Measurements from ENCODE around the gene PFKFB3.

DNA sequence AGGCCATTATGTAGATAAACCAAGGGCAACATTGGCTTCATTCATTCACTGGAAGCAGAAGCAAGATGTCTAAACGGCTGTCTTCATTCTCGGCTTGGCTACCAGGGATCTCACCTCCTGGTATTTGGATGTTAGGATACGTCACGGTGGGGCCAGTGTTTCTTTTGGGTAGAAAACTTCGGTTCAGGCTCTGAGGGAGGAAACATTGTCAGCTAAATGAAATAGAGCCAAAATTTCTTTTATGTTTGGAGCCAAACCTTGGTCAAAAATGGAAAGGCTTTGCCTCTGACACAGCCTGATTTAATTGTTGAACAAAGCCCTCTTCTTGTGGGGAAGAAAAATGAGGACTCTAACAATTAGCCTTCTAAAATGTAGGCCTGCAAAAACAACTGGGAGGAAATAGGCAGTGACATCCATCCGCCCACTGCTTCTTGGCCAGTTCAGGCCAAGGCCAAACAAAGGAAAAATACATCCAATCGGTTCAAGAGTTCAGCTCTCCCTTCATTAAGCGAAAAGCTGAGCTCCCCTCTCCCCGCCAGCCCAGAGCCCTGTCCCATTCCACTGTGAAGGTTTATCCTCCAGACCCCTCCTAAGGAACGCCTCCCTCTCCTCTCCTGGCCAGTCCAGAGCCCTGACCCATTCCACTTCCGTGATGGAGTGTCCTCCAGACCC lies 44.4 kb downstream of the PFKFB3 start:
- TF ChIP-seq, protein P1, sequence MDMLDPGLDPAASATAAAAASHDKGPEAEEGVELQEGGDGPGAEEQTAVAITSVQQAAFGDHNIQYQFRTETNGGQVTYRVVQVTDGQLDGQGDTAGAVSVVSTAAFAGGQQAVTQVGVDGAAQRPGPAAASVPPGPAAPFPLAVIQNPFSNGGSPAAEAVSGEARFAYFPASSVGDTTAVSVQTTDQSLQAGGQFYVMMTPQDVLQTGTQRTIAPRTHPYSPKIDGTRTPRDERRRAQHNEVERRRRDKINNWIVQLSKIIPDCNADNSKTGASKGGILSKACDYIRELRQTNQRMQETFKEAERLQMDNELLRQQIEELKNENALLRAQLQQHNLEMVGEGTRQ (IDR thresholded peaks at IDR 0.05; ENCODE audit: low read depth, low read length) = no peak
- TF ChIP-seq BHLHE40 (IDR thresholded peaks at IDR 0.05; ENCODE audit: low read depth, low read length) = no peak
- TF ChIP-seq, protein P2, sequence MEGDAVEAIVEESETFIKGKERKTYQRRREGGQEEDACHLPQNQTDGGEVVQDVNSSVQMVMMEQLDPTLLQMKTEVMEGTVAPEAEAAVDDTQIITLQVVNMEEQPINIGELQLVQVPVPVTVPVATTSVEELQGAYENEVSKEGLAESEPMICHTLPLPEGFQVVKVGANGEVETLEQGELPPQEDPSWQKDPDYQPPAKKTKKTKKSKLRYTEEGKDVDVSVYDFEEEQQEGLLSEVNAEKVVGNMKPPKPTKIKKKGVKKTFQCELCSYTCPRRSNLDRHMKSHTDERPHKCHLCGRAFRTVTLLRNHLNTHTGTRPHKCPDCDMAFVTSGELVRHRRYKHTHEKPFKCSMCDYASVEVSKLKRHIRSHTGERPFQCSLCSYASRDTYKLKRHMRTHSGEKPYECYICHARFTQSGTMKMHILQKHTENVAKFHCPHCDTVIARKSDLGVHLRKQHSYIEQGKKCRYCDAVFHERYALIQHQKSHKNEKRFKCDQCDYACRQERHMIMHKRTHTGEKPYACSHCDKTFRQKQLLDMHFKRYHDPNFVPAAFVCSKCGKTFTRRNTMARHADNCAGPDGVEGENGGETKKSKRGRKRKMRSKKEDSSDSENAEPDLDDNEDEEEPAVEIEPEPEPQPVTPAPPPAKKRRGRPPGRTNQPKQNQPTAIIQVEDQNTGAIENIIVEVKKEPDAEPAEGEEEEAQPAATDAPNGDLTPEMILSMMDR (conservative IDR thresholded peaks at IDR 0.05; ENCODE audit: low read depth, low read length) = no peak
- TF ChIP-seq CEBPB (IDR thresholded peaks at IDR 0.05; ENCODE audit: low read depth, low read length) = no peak
- TF ChIP-seq, protein P3, sequence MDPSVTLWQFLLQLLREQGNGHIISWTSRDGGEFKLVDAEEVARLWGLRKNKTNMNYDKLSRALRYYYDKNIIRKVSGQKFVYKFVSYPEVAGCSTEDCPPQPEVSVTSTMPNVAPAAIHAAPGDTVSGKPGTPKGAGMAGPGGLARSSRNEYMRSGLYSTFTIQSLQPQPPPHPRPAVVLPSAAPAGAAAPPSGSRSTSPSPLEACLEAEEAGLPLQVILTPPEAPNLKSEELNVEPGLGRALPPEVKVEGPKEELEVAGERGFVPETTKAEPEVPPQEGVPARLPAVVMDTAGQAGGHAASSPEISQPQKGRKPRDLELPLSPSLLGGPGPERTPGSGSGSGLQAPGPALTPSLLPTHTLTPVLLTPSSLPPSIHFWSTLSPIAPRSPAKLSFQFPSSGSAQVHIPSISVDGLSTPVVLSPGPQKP (IDR thresholded peaks at IDR 0.05; ENCODE audit: borderline replicate concordance, low read depth, low read length) = no peak
- no peak for TF ChIP-seq POLR2A (IDR thresholded peaks at IDR 0.05; ENCODE audit: low read depth, low read length)
- TF ChIP-seq MXI1 (IDR thresholded peaks at IDR 0.05; ENCODE audit: borderline replicate concordance, low read depth, low read length) = no peak
- TF ChIP-seq SMC3 (IDR thresholded peaks at IDR 0.05; ENCODE audit: low read depth, low read length) = no peak
- no peak for TF ChIP-seq FOS (IDR thresholded peaks at IDR 0.05; ENCODE audit: low read depth, low read length)
- no peak for TF ChIP-seq RFX5 (IDR thresholded peaks at IDR 0.05; ENCODE audit: low read depth, low read length)
